HG03135 (cell line): ENCODE measurements around the gene GATD1.

Experiments used
- ATAC-seq: cut with Tn5 transposase; IDR thresholded peaks from one replicate; pipeline ENCODE4 v1.9.1; 2021; ENCODE audit warnings: mild to moderate bottlenecking, moderate library complexity; ENCODE audit not compliant: unreplicated experiment

GATD1 gene, protein sequence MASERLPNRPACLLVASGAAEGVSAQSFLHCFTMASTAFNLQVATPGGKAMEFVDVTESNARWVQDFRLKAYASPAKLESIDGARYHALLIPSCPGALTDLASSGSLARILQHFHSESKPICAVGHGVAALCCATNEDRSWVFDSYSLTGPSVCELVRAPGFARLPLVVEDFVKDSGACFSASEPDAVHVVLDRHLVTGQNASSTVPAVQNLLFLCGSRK

DNA sequence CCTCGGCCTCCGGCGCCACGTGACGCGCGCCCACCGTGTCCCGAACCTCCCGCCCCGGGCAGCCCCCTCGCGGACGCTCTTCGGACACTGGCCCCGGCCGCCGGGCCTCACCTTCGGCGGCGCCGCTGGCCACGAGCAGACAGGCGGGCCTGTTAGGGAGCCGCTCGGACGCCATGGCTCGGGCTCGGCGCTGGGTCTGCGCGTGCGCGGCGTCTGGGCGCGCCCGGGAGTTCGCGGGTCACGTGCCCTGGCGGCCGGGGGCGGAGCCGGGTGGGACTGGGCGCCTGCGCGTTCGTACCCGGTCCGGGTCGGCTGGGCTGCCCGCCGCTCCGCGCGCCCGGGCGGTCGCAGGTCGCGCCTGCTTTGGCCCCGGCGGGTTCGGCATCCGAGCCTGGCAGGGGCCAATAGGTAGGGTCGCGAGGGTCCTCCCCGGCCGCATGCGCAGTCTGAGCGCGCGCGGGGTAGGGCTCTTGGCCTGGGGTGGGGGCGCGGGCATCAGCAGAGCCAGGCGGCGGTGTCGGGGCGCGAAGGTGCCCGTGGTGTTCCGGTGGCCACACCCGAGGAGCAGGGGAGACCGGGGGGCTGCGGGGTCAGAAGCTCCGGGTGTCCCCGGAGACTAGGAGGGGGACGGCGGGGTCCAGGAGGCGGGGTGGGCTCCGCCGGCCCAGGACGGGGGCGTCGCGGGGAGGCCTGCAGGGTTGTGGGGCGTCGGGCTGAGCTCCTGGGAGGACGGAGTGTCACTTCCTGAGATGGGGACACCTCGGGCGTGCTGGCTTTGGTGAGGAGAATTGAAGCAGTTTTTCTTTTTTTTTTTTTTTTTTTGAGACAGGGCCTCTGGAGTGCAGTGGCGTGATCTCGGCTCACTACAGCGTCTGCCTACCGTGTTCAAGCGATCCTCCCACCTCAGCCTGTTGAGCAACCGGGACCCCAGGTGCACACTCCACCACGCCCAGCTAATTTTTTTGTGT is at the start of gene GATD1:
TSS of gene GATD1 (minus strand) at position 200 of the 968 bp plus-strand sequence. CDS start at position 175, 25 bp downstream.
- peak; percentile 73 for ATAC-seq

DNA sequence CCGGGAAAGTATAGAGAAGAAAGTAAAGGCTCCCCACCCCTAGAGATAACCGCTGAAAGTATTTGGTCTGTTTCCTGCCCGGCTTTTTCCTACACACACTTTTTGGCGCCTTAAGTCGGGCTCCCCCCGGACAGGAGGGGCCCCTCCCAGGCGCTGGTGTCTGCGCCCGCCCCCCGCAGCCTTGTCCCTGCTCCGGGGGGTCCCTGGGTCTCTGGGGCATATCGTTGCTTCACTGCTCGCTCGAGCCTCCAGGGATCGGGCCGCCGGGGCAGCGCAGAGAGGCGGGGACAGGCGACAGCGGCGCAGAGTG is 49.5 kb upstream of the GATD1 start:
- ATAC-seq = peak; percentile 3

DNA sequence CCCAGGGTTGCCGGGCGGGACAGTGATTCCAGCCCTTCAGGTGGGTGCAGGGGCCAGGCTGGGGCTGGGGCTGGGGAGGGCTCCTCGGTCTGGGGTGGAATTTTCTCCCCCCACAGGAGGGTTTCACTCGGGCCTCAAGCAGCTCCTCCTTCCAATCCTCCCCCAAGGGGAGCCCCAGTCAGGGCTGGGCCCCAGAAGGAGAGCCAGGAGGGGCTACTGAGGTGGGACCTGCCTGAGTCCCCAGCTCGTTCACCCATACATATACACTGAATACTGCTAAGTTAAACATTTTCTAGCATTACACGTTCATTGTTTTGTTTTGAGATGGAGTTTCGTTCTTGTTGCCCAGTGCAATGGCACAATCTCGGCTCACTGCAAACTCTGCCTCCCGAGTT is 48.9 kb upstream of the GATD1 start:
- ATAC-seq = no peak

DNA sequence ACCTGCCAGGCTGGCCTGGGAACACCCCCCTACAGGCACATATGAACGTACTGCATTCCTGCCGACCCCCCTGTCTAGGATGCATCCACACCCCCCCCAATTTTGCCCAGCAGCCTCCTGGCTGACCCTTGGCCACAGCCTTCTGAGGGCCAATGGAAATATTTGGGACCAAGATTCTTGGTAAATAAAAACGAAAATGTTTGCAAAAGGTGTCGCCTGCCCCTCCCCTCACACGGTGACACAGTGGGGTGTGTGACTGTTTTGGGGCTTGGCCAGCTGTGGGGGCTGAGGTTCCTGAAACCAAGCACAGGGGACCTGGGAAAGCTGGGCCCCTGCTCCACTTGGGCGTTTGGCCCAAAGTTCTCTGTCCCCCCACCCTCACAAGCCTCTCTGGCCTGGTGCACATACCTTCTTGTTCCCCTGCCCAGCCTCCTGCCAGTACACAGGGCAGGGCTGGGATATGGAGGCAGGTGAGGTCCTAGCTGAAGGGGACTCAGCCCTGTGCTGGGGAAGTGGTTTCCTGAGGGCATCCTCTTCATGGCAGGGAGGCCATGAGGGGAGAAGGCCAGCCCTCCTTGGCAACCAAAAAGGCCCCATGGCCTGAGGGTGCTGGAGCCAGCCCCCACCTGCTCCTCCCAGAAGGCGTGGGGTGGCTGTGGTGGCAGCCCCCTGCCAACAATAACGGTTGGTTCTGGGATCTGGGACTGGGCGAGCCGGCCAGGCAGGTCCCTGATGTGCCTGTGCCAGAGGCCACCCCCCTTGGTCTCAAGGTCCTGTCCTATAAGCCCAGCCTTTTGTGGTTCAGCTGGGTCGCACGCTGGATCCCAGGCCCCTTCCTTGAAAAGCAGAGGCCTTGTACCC is 48.3 kb upstream of the GATD1 start:
- no peak for ATAC-seq

DNA sequence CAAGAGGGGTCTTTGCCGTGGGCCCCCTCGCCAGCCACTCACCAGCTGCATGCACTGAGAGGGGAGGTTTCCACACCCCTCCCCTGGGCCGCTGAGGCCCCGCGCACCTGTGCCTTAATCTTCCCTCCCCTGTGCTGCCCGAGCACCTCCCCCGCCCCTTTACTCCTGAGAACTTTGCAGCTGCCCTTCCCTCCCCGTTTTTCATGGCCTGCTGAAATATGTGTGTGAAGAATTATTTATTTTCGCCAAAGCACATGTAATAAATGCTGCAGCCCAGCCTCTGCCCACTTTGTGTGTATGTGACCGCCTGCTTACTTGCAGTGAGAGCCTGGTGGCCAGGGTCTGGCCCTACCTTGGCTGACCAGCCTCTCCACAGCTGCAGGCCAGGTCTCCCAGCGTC is 47.7 kb upstream of the GATD1 start:
- ATAC-seq = no peak

DNA sequence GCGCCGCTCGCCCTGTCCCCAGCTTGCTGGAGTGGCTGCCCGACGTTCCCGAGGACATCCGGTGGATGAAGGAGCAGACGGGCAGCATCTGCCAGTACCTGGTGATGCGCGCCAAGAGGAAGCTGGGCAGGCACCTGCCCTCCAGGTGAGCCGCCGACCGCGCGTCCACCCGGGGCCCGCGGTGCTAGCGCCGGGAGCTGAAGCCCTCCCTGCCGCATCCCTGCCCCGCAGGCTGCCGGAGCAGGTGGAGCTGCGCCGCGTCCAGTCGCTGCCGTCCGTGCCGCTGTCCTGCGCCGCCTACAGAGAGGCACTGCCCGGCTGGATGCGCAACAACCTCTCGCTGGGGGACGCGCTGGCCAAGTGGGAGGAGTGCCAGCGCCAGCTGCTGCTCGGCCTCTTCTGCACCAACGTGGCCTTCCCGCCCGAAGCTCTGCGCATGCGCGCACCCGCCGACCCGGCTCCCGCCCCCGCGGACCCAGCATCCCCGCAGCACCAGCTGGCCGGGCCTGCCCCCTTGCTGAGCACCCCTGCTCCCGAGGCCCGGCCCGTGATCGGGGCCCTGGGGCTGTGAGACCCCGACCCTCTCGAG is 47.1 kb upstream of the GATD1 start:
- ATAC-seq = no peak

DNA sequence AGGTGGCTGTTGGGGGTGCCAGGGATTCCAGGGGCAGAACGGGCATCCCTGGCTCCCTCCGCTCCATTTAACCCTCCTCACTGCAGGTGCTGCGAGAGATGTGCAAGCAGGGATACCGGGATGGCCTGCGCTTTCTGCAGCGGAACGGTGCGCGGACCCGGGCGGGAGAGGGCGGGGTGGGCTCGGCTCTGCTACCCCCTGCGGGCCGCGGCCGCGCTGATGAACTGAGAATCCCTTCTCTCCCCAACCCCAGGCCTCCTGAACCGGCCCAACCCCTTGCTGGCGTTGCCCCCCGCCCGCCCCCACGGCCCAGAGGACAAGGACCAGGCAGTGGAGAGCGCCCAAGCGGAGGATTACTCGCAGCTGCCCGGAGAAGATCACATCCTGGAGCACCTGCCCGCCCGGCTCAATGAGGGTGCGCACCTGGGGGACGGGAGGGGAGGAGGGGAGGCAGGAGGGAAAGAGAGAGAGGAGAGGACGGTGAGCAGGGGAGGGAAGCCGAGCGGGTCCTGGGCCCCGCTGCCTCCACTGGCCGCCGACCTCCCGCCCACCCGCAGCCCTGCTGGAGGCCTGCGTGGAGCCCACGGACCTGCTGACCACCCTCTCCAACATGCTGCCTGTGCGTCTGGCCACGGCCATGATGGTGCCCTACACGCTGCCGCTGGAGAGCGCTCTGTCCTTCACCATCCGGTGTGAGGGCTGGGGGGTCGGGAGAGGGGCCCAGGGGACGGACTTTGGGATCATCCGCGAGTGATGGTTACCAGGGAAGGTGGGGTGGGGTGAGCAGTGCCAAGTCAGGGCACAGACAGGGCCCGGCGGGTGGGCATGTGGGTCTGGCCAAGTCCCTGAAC is 46.4 kb upstream of the GATD1 start:
- ATAC-seq = no peak

DNA sequence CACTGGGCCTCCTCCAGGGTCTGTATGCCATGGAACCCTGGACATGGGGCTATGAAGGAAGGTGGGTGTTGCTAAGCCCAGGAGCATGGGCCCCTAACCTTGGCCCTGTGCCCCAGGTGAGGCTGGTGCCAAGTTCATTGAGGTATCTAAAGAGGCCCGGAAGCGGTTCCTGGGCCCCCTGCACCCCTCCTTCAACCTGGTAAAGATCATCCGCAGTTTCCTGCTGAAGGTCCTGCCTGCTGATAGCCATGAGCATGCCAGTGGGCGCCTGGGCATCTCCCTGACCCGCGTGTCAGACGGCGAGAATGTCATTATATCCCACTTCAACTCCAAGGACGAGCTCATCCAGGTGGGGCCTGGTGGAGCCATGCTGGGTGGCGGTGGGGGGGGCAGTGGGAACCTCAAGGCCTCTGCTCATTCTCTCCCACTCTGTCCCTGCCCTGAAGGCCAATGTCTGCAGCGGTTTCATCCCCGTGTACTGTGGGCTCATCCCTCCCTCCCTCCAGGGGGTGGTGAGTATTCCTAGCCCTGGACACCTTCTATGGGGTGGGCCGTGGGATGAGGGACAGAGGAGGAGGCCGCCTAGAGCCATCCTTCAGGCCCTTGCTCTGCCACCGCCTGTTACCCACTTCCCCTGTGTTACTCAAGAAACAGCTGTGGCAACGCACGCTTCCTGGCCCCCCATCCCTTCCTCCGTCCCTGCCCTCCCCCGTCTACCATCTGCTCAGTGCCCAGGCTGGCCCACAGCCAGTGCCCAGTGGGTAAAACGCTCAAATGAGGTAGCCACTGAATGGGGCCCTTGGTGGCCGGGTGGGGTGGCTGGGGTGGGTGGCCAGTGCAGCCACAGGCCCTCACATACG is 44.5 kb upstream of the GATD1 start:
- ATAC-seq = no peak

DNA sequence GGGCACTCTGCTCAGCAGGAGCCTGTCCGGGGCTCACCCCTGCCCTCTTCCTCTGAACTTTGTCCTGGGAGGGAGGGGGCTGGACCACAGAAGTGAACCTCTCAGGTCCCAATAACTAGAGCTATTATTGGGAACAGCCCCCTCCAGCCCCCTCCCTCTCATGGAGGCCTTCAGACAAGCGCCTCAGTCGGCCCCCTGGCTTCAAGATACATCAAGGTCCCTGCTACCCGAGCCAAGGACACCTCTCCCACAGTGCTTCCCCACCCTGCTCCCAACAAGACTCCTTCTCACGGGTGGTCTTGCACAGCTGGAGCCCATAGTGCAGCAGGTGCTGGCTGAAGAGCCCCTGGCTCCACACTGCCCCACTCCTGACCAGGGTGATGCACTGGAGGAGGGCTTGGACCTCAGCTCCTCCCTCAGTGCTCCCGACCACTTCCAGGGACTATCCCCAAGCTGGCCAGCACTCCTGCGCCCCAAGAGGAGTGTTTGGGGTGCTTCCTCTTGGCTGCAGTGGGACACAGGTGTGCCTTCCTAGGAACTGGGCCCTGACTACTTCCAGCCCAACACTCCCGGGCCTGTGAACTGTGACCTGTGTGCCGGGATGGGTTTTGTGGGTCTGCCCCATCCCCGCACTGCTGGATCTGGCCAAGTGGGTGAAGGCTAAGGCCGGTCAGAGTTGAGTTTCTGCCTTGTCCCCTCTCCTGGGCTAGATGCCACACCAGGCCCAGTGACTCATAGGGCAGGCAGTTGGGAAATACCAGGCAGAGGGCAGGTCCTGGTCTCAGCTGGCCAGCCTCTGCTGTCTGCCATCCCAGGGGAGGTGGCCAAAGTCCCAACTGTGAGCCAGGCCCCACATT is 43.6 kb upstream of the GATD1 start:
- no peak for ATAC-seq

DNA sequence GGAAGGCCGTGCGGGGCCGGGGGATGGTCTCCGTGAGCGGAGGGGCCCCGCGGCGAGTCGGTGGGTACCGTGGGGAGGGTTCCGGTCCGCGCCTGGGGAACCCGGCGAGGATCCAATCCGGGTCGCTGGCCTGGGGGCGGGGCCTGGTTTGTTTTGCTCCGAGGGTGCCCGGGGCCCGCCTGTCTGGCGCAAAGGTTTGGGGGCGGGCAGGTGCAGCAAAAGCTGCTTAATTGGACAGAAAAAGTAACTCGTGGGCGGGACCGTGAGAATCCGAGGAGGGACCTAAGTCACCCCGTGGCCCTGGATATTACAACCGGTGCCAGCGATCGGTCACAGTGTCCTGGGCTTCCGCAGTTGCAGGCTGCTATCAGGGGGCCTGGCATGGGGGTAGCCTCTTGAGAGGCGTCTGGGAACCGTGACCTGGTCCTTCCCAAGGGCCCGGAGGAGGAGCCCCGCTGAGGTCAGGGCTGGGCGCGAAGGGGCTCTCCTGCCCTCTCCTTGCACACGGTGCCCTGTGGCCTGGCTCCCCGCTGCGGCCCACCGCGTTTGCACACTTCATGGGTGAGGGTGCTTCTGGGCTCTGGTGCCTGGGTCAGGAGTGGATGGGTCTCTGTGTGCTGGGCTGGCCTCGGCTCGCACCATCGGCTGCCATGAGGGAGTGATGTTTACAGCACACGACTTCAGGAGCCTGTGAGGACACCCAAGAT is 42.8 kb upstream of the GATD1 start:
- ATAC-seq = peak; percentile 56

DNA sequence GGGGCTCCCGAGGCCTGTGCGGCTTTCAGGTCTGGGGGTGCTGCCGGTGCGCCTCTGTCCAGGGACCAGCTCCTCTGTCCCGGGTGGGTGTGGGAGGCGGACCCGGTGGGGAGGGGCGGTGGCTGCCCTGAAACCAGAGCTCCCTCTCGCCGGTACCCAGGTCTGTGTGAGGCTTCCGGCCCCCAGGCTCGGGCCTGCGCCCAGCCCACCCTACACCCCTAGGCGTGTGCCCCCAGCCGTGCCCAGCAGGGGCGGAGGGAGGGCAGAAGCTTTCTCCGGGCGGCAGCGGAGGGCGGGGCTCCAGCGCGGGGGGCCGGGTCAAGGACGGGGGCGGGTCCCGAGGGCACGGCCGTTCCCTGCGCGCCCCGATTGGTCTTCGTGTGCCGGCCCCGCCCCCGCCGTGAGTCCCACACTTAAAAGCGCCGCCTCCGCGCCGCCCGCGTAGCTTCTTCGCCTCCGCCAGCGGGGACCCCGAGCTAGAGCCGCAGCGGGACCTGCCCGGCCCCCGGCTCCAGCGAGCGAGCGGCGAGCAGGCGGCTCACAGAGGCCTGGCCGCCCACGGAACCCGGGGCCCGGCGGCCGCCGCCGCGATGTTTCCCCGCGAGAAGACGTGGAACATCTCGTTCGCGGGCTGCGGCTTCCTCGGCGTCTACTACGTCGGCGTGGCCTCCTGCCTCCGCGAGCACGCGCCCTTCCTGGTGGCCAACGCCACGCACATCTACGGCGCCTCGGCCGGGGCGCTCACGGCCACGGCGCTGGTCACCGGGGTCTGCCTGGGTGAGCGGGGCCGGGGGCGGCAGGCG is 42.0 kb upstream of the GATD1 start:
- peak; percentile 63 for ATAC-seq

DNA sequence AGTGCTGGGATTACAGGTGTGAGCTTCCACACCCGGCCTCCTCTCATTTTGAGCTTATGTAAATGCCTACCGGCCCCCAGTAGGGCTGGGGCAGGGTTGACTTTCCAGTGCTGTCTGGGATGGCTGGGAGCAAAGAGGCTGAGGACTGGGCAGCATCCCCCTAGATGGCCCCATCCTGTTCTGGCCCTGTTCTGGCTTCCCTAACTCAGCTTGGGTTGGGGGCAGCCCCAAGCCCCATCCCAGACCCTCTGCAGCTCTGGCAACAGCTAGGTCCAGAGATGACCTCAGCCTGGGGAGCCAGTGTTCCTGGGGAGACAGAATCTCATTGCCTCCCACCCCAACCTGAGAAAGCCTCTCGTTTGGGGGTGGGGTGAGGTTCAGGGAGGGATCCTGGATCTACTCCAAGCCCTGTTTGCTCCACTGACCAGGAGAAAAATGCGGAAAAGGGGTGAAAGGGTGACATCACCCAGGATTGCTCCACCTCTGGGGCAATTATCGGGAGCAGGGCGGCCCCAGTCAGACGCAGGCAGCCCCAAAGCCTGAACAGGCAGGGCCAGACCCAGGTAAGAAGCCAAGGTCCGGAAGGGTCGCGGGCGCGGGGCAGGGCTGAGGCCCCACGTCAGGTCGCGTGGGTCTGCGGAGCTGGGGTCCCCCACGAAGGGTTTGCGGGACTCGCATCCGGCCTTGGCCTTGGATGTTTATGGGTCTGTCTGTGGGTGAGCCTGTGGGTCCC is 41.3 kb upstream of the GATD1 start, which contains the start of gene PNPLA2:
TSS of gene PNPLA2 (plus strand) at position 519 of the 733 bp plus-strand sequence. CDS start 805 bp downstream, outside the sequence.
- ATAC-seq = peak; percentile 2

DNA sequence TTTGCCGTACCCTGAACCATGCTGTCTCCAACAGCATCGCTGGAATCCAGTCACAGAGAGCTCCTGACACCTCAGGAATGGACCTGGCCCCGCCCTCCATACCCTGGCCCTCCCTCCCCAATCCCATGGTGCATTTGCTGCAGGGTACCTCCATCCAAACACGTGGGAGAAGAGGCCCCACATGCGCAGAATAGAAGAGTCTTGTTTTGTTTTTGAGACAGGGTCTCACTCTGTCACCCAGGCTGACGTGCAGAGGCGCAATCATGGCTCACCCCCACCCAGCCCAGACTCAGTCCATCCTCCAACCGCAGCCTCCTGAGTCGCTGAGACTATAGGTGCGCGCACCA is 39.1 kb upstream of the GATD1 start:
- no peak for ATAC-seq

DNA sequence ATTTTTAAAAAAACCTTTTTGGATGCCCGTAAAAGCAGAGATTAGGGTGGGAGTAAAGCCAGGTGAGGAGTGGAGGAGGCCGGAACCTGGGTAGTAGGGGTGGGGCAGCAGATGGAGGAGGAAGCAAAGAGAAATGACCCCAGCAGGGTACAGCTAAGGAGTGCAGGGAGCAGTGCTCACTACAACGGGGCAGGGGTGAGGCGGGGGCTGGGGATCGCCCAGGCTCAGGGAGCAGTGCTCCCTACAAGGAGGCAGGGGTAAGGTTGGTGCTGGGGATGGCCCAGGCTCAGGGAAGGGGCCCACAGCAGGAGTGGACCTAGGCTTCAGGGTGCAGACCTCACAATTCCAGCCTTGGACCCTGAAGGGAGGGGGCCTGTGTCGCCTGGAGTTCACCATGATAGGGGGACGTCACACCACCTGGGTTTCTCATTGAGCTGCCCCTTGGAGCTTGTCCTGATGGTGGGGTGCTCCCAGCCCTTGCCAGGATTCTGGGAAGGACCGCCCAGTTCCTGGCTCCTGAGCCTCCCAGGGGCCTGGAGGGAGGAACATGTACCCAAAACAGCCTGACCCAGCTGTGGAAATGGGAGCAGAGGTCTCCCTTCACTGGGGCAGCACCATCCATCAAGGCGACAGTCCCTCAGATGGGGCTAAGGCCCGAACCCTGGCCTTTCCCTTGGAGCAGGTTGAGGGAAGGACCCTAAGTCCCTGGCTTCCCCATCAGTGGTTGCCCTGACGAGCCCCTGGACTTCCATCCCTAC is 38.6 kb upstream of the GATD1 start:
- no peak for ATAC-seq

DNA sequence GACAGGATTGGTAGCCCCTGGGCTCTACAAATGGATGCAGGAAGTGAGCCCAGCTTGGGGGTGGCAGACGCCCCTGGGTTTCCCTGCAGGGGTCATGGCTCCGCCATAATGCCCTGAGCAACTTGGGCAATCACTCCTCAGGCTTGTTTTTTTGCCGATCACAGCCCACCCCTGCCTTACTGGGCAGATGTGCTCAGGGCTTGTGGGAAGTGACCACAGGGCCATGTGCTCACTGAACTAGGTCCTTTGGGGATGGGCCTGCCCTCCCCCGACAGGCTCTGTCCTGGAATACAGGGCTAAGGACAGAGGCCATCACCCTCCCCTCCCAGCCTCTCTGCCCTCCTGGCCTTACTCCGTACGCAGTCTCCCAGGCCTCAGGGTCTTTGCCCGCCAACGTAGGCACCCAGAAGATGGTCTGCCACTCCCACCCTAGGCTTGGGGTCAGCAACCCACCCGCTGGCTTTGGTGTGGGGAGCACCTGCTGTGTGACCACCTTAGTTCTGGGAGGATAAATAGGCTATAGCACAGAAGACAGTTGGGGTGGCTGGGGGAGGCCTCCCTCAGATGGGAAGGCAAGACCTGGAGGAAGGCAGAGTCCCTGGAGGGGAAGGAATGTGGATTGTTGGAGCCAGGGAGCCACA is 36.3 kb upstream of the GATD1 start:
- no peak for ATAC-seq
